ENCODE data around the gene SPATS2L. TPM values are rescaled to one million over a fixed set of nuclear protein-coding genes. Genes with fewer than 3 reads are reported as not detected.

Gene SPATS2L
- total and polyA plus RNA-seq, 2 experiments from 2014 or later = 118 to 154 TPM

DNA sequence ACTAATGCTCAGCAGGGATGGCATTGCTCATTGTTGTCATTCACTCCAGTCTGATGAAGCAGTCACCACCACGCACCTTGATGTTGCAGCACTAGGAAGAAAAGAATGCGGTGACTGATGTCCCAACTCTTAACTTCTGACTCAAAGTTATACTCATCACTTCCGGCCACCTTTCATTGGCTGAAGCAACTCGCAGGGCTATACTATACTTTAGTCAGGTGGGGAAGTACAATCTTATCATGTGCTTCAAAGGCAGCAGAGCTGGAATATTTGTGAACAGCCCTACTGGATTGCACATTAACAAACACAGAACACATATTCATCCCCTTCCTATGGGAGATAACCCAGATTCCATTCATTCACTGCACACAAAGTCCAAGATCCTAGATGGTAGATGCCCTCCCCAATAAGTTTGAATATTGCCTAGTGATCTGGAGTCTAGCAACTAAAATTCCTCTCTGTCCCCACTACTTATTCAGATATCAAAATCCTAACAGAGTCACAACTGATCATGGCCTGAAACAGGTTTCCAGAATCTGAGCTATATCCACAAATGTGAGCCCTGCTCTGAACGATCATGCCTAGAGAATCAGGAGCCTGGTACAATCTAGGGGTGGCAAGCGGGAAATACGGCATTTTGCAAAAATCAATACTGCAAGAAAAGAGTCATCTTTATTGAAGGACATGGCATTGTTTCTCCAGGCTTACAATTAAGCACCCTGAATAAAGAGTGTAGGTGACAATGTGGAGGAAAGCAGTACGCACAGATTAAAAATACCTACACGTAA is 3.4 kb upstream of the SPATS2L start:
- H3K4me3 Mint-ChIP-seq = no peak overlapping the region
- TF ChIP-seq EZH2 (IDR thresholded peaks at IDR 0.05; ENCODE audit: low read depth, unreplicated experiment) (no peak), JUNB (IDR thresholded peaks at IDR 0.05; ENCODE audit: unreplicated experiment) (no peak), ZNF331 (CRISPR knock-in tag; IDR thresholded peaks at IDR 0.05; ENCODE audit: low read depth) (no peak), EZH2phosphoT487 (IDR thresholded peaks at IDR 0.05; ENCODE audit: unreplicated experiment) (no peak), ZNF114 (CRISPR knock-in tag; IDR thresholded peaks at IDR 0.05) (no peak), NANOG (IDR thresholded peaks at IDR 0.05; ENCODE audit: borderline replicate concordance) (no peak)
- TF ChIP-seq, protein P1, sequence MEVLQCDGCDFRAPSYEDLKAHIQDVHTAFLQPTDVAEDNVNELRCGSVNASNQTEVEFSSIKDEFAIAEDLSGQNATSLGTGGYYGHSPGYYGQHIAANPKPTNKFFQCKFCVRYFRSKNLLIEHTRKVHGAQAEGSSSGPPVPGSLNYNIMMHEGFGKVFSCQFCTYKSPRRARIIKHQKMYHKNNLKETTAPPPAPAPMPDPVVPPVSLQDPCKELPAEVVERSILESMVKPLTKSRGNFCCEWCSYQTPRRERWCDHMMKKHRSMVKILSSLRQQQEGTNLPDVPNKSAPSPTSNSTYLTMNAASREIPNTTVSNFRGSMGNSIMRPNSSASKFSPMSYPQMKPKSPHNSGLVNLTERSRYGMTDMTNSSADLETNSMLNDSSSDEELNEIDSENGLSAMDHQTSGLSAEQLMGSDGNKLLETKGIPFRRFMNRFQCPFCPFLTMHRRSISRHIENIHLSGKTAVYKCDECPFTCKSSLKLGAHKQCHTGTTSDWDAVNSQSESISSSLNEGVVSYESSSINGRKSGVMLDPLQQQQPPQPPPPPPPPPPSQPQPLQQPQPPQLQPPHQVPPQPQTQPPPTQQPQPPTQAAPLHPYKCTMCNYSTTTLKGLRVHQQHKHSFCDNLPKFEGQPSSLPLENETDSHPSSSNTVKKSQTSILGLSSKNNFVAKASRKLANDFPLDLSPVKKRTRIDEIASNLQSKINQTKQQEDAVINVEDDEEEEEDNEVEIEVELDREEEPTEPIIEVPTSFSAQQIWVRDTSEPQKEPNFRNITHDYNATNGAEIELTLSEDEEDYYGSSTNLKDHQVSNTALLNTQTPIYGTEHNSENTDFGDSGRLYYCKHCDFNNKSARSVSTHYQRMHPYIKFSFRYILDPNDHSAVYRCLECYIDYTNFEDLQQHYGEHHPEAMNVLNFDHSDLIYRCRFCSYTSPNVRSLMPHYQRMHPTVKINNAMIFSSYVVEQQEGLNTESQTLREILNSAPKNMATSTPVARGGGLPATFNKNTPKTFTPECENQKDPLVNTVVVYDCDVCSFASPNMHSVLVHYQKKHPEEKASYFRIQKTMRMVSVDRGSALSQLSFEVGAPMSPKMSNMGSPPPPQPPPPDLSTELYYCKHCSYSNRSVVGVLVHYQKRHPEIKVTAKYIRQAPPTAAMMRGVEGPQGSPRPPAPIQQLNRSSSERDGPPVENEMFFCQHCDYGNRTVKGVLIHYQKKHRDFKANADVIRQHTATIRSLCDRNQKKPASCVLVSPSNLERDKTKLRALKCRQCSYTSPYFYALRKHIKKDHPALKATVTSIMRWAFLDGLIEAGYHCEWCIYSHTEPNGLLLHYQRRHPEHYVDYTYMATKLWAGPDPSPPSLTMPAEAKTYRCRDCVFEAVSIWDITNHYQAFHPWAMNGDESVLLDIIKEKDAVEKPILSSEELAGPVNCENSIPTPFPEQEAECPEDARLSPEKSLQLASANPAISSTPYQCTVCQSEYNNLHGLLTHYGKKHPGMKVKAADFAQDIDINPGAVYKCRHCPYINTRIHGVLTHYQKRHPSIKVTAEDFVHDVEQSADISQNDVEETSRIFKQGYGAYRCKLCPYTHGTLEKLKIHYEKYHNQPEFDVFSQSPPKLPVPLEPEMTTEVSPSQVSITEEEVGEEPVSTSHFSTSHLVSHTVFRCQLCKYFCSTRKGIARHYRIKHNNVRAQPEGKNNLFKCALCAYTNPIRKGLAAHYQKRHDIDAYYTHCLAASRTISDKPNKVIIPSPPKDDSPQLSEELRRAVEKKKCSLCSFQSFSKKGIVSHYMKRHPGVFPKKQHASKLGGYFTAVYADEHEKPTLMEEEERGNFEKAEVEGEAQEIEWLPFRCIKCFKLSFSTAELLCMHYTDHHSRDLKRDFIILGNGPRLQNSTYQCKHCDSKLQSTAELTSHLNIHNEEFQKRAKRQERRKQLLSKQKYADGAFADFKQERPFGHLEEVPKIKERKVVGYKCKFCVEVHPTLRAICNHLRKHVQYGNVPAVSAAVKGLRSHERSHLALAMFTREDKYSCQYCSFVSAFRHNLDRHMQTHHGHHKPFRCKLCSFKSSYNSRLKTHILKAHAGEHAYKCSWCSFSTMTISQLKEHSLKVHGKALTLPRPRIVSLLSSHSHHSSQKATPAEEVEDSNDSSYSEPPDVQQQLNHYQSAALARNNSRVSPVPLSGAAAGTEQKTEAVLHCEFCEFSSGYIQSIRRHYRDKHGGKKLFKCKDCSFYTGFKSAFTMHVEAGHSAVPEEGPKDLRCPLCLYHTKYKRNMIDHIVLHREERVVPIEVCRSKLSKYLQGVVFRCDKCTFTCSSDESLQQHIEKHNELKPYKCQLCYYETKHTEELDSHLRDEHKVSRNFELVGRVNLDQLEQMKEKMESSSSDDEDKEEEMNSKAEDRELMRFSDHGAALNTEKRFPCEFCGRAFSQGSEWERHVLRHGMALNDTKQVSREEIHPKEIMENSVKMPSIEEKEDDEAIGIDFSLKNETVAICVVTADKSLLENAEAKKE (CRISPR knock-in tag; IDR thresholded peaks at IDR 0.05) = no peak
- TF ChIP-seq, protein P2, sequence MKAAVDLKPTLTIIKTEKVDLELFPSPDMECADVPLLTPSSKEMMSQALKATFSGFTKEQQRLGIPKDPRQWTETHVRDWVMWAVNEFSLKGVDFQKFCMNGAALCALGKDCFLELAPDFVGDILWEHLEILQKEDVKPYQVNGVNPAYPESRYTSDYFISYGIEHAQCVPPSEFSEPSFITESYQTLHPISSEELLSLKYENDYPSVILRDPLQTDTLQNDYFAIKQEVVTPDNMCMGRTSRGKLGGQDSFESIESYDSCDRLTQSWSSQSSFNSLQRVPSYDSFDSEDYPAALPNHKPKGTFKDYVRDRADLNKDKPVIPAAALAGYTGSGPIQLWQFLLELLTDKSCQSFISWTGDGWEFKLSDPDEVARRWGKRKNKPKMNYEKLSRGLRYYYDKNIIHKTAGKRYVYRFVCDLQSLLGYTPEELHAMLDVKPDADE (IDR thresholded peaks at IDR 0.05) = no peak
- DNase-seq (ENCODE audit: low spot score) (no peak), ATAC-seq (no peak)
- Histone ChIP-seq H3K4me3 (no peak overlapping the region), H3K36me3 (ENCODE audit: insufficient read depth) (no peaks in the 10 kb centered on the region), H3K4me1 (ENCODE audit: insufficient read depth) (peaks cover 7% of the 10 kb centered on the region), H3K27me3 (ENCODE audit: insufficient read depth) (no peaks in the 10 kb centered on the region), H4K20me1 (replicated peaks; ENCODE audit: insufficient read depth) (no peaks in the 10 kb centered on the region), H2AFZ (no peak overlapping the region; the same call in 1 of the 2 replicates), H3K27ac (ENCODE audit: low read depth) (no peak overlapping the region), H3K79me2 (replicated peaks; ENCODE audit: insufficient read depth) (peaks cover 30% of the 10 kb centered on the region), H3K4me2 (no peak overlapping the region), H3K9me2 (ENCODE audit: insufficient read depth) (no peaks in the 10 kb centered on the region), H3F3A (replicated peaks; ENCODE audit: low read depth) (no peaks in the 10 kb centered on the region)
- H3K9me3 Mint-ChIP-seq = no peaks in the 10 kb centered on the region
- H3K36me3 Mint-ChIP-seq (ENCODE audit: low read depth) = peaks cover 4% of the 10 kb centered on the region; the same call in 1 of the 3 replicates
- no peak overlapping the region for H3K27ac Mint-ChIP-seq
- peaks cover 19% of the 10 kb centered on the region for H3K4me1 Mint-ChIP-seq
- peaks cover 6% of the 10 kb centered on the region for H3K27me3 Mint-ChIP-seq (ENCODE audit: insufficient read depth, low read depth, poor library complexity)

Data from GM23338 (cell line).